GM19035 (cell line): Measurements from ENCODE around the gene TP53I3.
"Not testable (repeated sequence)": the region's sequence is repeated elsewhere in the genome, so short reads cannot be mapped to it uniquely, and the experiment has no call there.

Source experiments
- ATAC-seq: cut with Tn5 transposase; IDR thresholded peaks from one replicate; pipeline ENCODE4 v1.9.1; 2021; ENCODE audit not compliant: unreplicated experiment

The TP53I3 gene

DNA sequence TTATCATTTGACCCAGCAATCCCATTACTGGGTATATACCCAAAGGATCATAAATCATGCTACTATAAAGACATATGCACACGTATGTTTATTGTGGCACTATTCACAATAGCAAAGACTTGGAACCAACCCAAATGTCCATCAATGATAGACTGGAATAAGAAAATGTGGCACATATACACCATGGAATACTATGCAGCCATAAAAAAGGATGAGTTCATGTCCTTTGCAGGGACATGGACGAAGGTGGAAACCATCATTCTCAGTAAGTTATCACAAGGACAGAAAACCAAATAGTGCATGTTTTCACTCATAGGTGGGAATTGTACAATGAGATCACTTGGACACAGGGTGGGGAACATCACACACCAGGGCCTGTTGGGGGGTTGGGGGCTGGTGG is 16.1 kb upstream of the TP53I3 start:
- ATAC-seq: not testable (repeated sequence)

DNA sequence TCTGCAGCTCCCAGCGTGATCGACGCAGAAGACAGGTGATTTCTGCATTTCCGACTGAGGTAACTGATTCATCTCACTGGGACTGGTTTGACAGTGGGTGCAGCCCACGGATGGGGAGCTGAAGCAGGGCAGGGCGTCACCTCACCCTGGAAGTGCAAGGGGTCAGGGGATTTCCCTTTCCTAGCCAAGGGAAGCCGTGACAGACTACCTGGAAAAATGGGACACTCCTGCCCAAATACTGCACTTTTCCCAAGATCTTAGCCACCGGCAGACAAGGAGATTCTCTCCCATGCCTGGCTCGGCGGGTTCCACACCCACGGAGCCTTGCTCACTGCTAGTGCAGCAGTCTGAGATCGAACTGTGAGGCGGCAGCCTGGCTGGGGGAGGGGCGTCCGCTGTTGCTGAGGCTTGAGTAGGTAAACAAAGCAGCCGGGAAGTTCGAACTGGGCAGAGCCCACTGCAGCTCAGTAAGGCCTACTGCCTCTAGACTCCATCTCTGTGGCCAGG is 10.6 kb upstream of the TP53I3 start:
- ATAC-seq: not testable (repeated sequence)

DNA sequence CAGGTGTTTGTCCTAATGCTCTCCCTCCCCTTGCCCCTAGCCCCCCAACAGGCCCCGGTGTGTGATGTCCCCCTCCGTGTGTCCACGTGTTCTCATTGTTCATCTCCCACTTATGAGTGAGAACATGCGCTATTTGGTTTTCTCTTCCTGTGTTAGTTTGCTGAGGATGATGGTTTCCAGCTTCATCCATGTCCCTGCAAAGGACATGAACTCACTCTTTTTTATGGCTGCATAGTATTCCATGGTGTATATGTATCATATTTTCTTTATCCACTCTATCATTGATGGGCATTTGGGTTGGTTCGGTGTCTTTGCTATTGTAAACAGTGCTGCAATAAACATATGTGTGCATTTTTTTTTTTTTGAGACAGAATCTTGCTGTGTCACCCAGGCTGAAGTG is 8.6 kb upstream of the TP53I3 start:
- not testable (repeated sequence) for ATAC-seq

- ATAC-seq: no peak
Measured at GRCh38 chr2:24088821-24089359, 4.3 kb upstream of the TP53I3 start.

DNA sequence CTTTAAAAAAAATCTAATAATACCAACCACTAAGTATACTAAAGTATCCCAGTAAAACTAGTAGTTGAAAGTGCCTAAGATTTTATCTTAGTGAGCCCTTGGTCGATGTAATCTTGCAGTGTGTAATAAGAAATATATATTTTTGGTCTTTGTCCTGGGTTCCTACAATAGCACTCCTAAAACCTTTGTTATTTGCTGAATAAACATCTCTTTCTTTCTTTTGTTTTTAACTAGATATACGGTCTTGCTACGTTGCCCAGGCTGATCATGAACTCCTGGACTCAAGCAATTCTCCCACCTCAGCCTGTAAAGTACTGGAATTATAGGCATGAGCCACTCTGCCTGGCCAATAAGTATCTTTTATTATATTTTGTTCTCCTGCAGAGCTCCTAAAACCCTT is 2.4 kb upstream of the TP53I3 start:
- ATAC-seq: no peak

DNA sequence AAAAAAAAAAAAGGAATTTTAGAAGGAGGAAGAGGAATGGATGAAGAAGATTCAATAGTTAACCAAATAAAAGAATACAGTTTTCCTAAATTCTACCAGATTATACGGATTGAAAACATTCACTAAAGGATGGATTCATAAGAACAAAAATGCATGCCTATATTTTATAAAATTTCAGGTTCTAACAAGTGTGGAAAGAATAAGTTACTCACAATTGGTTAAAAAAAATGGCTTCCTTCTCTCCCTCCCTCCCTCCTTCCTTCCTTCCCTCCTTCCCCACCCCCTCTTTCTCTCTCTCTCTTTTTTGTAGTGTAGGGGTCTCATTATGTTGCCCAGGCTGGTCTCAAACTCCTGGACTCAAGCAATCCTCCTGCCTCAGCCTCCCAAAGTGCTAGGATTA is 1.6 kb upstream of the TP53I3 start:
- no peak for ATAC-seq

GRCh38 chr2:24085200-24085489 is 511 bp upstream of the TP53I3 start:
- no peak for ATAC-seq

- peak; percentile 68 for ATAC-seq
Measured at GRCh38 chr2:24083567-24084385, 858 bp downstream of the TP53I3 start.

DNA sequence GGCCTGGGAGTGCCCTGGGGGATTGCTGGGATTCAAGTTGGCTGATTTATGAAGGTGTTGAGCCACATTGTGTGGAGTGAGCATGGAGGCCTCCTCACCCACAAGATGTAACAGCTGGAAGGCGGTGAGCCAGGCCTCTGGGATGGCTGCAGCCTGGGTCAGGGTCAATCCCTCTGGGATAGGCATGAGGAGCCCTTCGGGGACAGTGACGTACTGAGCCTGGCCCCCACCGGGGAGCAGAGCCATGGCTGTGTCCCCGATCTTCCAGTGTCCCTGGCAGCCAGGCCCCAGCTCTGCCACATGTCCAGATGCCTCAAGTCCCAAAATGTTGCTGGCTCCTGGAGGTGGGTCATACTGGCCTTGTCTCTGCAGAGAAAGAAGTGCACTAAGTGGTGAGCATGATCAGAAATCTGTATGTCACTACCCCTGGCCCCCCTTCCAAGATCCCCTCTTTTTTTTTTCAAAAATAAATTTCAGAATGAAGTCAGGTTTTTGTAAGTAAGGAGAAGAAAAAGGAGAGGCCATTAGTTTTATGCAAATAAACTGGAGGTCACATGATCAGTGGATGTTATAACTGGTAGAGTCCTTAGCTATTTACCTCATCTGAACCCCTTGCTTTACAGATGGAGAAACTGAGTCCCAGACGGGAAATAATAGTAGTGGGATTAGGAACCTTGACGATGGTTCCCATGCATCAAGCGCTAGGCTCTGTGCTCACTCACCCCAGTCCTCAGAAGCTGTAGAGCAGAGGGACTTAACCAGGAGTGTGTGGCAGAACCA is 1.7 kb downstream of the TP53I3 start:
- ATAC-seq: no peak

DNA sequence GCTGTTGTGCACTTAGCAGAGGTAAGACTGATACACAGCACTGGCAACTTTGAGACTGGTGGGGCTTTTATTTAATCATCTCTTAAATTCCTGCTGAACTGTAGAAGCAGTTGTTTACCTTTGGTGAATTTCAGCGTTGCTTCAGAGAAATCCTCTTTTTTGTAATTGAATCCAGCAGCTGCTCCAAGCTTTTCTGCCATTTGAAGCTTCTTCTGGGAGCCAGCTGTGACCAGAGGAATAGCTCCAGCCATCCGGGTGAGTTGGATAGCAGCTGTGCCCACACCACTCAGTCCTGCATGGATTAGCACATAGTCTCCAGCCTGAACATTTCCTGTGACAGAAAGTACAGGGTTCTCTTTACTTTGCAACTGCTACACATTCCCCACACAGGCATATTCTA is 3.9 kb downstream of the TP53I3 start:
- no peak for ATAC-seq

DNA sequence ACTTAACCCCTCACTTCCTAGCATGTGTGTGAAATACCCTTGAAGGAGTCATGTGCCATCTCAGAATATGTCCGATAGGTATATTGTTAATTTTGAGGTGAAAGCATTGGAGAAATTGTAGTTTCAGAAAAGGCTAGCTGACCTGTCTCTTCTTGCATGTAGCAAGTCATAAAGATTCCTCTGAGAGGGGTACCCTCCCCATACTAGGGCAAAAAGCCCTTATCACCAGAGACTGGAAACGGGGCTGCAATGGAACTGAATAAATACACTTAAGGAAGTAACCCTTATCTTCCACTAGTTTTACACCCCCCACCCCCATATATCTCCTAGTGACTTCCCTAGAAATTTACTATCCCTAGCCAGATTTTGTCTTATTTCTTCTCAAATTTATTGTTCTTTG is 6.8 kb downstream of the TP53I3 start:
- no peak for ATAC-seq

GRCh38 chr2:24077535-24077877 is 7.1 kb downstream of the TP53I3 start:
- no peak for ATAC-seq

DNA sequence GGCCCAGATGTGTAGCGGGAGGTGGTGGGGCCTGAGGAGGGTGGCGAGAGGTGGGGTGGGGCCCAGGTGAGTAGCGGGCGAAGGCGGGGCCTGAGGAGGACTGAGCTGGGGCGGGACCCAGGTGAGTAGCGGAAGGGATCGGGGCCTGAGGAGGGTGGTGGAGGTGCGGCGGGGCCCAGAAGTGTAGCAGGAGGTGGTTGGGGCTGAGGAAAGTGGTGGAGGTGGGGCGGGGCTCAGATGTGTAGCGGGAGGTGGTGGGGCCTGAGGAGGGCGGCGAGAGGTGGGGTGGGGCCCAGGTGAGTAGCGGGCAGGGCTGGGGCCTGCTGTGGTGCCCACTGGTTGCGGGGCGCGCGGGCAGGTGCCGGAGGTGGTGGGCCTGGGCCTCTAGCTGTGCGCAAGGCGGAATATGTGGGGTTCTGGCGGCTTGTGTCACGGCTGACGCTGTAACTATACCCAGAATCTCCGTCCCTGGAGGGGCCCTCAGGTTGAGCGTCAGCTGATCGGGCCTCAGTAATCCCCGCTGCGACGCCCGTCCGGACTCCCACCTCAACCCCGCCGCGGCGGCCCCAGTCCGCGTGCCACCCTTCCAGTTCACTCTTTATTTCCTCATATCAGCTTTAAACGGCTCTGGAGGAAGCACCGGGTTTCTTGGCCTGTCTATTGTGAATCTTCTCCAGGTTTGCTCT is 7.6 kb downstream of the TP53I3 start:
- ATAC-seq: no peak

DNA sequence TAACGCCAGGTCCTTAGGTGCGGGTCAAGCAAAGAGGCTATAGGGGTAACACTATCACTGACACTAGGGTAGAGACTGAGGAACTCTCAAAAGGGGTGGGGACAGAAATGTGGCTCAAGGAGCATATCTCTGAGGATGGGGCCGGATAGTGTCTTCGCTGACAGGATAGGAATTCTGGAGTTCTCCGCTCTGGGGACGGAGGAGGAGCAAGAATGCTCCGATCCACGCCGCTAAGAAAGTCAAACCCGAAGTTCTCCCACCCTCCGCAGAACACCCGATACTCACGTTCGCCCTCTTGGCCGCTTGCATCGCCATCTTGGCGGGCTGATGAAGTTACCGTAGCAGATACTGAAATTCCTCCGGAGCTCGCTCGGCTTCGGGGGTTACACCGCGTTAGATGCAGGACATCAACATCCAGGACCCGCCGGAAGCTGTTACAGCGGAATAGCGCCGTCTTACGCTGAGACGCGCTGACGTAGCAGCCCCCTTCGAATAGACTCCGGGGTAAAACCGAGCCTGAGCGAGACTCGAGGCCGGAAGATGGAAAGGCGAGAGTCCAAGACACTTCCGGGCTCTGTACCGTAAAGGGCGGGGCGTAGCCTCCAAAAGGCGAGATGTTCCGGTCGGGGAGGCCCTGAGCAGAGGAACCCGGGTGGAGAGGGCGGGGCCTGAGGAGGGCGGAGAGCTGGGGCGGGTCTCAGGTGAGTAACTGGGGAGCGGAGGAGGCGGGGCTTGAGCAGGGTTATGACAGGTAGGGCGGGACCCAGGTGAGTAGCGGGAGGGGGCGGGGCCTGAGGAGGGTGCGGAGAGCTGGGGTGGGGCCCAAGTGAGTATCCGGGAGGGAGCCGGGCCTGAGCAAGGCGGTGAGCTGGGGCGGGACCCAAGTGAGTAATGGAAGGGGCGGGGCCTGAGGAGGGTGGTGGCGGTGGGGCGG is 8.5 kb downstream of the TP53I3 start, which contains the start of gene SF3B6:
Gene SF3B6, minus strand, starts transcription at position 412 of the 934 bp plus-strand sequence. Its CDS starts 97 bp downstream, at position 315.
- ATAC-seq: peak; percentile 95

DNA sequence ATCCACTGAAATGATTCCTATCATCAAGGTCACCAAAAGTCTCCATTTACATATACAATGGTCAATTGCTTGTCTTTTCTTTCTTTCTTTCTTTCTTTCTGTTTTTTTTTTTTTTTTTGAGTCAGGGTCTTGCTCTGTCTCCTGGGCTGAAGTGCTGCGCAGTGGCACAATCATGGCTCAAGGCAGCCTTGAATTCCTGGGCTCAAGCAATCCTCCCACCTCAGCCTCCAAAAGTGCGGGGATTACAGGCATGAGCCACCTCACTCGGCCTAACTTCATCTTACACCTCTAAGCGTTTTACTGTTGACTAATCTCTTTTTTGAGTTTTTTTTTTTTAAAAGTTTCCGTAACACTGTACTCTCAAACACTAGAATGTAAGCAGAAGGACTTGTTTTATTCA is 9.4 kb downstream of the TP53I3 start:
- ATAC-seq: no peak

- ATAC-seq: no peak
Measured at GRCh38 chr2:24073816-24074215, 10.8 kb downstream of the TP53I3 start.

- no peak for ATAC-seq
Measured at GRCh38 chr2:24072259-24072658, 12.4 kb downstream of the TP53I3 start.

DNA sequence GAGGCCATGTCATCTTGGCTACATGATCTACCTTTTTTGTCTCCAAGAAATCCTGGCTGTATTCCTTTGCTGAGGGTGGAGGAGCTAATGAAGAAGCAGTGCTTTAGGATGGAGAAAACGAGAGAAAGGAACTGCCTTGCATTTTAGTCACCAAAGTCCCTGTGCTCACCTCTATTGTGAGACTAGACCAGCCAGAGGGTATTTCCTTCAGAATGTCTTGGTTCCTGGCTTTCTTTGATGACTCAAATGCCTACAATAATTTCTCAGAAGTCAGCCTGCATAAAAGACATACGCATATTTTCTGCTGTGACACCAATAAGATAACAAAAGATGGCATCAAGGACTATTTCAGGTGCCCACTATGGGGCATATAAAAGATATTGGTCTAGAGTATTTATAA is 19.3 kb downstream of the TP53I3 start:
- no peak for ATAC-seq

- no peak for ATAC-seq
Measured at GRCh38 chr2:24058564-24059271, 25.9 kb downstream of the TP53I3 start.

GRCh38 chr2:24055750-24056149 is 28.9 kb downstream of the TP53I3 start:
- ATAC-seq: no peak
